Ovary (tissue), 9 donors: ENCODE data around the gene CHCHD6. TPM values are rescaled to one million over a fixed set of nuclear protein-coding genes. Genes with fewer than 3 reads are reported as not detected.

Experiments
- DNase-seq, 5 donors: peaks; one replicate each; pipeline ENCODE4 v3.0.0-alpha.2; 2019 to 2020
- H3K27ac ChIP-seq, 2 donors: fragments of 200-600 bp; one replicate each; pipeline versions ENCODE4 v1.5.1 to v1.8.0; 2019 to 2022
- H3K27me3 ChIP-seq: fragments of 200-600 bp; one replicate; pipeline ENCODE4 v1.8.0; 2022
- H3K36me3 ChIP-seq: fragments of 200-600 bp; sonication (generic); one replicate; pipeline ENCODE4 v1.5.1; 2019
- H3K4me1 ChIP-seq: one replicate; pipeline ENCODE4 v1.8.1; 2013; ENCODE audit warnings: mild to moderate bottlenecking, moderate library complexity; ENCODE audit not compliant: insufficient read depth
- H3K4me3 ChIP-seq: fragments of 200-600 bp; sonication (generic); one replicate; pipeline ENCODE4 v1.5.1; 2017
- H3K9me3 ChIP-seq, 2 donors: fragments of 200-600 bp in 1 of 2; sonication (generic) in 1 of 2; one replicate each; pipeline versions ENCODE4 v1.5.1 to v1.8.1; 2013 to 2019; ENCODE audit warnings: mild to moderate bottlenecking in 1 of 2, moderate library complexity in 1 of 2
- EP300 ChIP-seq: sonication (generic); formaldehyde crosslinking; IDR thresholded peaks from one replicate; pipeline ENCODE4 v1.6.1; 2017; ENCODE audit warnings: antibody characterized with exemption
- POLR2A ChIP-seq: fragments of 450-650 bp; IDR thresholded peaks from one replicate; pipeline ENCODE4 v1.6.1; 2017; ENCODE audit warnings: antibody characterized with exemption, mild to moderate bottlenecking, moderate library complexity
- WGBS, 3 donors: extraction: QIAGEN DNeasy Blood & Tissue Kit in 1 of 3; methylation state at CpG; one replicate each; pipeline versions ENCODE4 v1.1.5 to v1.1.7; 2013 to 2017; 5-methylcytosine and 5-hydroxymethylcytosine counted together
- intact Hi-C, 4 donors: fragments of 100-400 bp; cut with DNase I; formaldehyde crosslinking; loops; one replicate each; pipeline versions ENCODE4 v1.11.0 to v1.15.1; 2022 to 2023
- polyA plus RNA-seq, 2 donors: library from polyadenylated mRNA; stranded (reverse); fragments of 200-250 nt in 1 of 2; fragments of 350-450 nt in 1 of 2; fragmentation: Illumina TruSeq in 1 of 2; extraction: RNeasy Lipid Tissue Mini Kit (QIAGEN cat#74804) in 1 of 2; gene quantifications; one replicate each; pipeline ENCODE4 v1.2.3, GENCODE V29; 2013 to 2014
- total RNA-seq, 7 donors: library from RNA; depleted of rRNA in 2 of 7; stranded (reverse); fragments of >200 nt in 2 of 7; fragmentation: NEBNext Ultra II Directional in 3 of 7; extraction: Animal tissue kit (Norgen Biotek cat#: 25700) in 3 of 7; gene quantifications; one replicate each; pipeline versions ENCODE4 v1.1.0 to v1.2.4, GENCODE V29; 2016 to 2023
- TF ChIP-seq, protein P1 (sequence below), 3 donors: fragments of 450-650 bp in 2 of 3; fragments of 200-600 bp in 1 of 3; IDR thresholded peaks; one replicate each; pipeline versions ENCODE4 v1.5.1 to v1.8.0; 2016 to 2022; ENCODE audit warnings: antibody characterized with exemption in 3 of 3, mild to moderate bottlenecking in 1 of 3
- donor health status: DM: no; HTN: no; CAD: no; lungs with moderate emphysema.
- donor health status: DM: no; HTN: no; CAD: no.
- donor health status: Bipolar disorder and iron deficiency.
- donor health status: DM: yes; HTN: yes; CAD: no.
- donor health status: DM: no; HTN: no; CAD: no.
- donor health status: DM: yes; HTN: yes; CAD: no.

Gene CHCHD6
- total and polyA plus RNA-seq, 9 donors = 8.5 to 24.6 (median 19.5) TPM

DNA sequence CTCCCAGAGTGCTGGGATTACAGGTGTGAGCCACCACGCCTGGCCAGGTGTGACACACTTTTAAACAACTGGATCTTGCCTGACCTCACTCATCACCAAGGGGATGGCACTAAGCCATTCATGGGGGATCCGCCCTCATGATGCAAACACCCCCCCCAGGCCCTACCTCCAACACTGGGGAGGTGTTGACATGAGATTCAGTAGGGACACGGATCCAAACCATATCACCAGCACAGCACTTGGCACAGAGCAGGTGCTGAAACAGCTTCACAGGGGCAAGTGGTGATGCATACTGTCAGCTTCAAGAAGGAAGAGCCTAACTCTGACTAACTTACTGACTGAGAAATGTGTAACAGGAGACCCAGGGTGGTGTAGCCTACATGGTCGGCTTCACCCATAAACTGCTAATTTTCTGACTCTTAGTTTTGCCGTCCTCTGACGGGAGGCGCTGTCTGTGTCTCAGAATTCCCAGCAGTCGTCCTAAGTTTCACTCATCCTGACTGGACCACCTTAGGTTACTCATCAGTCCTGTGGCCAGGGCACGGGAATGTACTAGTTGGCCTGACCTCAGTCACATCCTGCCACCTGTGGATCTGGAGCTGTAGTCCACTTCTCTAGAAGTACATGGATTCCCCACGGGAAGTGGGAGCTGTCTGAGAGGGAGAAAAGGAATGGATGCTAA is 197.0 kb downstream of the CHCHD6 start:
- no peak overlapping the region for H3K4me3 ChIP-seq
- WGBS, 3 donors = 92 to 95% (median 93%) methylated on average over 10 of the region's 10 CpGs
- peaks cover 19% of the 10 kb centered on the region for H3K4me1 ChIP-seq
- no peaks in the 10 kb centered on the region for H3K36me3 ChIP-seq
- no peak for TF ChIP-seq POLR2A
- TF ChIP-seq, protein P1, sequence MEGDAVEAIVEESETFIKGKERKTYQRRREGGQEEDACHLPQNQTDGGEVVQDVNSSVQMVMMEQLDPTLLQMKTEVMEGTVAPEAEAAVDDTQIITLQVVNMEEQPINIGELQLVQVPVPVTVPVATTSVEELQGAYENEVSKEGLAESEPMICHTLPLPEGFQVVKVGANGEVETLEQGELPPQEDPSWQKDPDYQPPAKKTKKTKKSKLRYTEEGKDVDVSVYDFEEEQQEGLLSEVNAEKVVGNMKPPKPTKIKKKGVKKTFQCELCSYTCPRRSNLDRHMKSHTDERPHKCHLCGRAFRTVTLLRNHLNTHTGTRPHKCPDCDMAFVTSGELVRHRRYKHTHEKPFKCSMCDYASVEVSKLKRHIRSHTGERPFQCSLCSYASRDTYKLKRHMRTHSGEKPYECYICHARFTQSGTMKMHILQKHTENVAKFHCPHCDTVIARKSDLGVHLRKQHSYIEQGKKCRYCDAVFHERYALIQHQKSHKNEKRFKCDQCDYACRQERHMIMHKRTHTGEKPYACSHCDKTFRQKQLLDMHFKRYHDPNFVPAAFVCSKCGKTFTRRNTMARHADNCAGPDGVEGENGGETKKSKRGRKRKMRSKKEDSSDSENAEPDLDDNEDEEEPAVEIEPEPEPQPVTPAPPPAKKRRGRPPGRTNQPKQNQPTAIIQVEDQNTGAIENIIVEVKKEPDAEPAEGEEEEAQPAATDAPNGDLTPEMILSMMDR (IDR thresholded peaks at IDR 0.05) = no peak
- TF ChIP-seq EP300 = no peak
- DNase-seq = no peak
- intact Hi-C loops = no loop called here
- no peak overlapping the region for H3K27ac ChIP-seq
- no peaks in the 10 kb centered on the region for H3K27me3 ChIP-seq
- no peaks in the 10 kb centered on the region for H3K9me3 ChIP-seq

DNA sequence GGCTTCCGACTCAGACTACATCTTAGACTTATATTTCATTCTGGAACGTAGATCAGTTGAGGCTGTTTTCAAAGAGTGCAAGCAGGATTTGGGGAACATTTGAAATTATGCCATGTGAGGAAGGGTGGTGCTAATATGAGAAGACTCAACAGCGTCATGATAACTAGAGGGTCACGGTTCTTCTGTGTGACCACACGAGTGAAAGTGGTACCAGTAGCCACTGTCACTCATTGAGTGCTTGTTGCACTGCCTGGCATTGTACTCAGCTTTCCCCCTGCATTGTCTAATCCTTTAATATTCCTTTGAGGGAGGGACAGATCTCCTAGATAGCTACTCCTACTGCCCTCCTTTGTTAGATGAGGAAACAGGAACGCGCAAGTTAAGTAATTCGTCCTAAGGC is 197.6 kb downstream of the CHCHD6 start:
- 96 to 97% (median 97%) methylated on average over 8 of the region's 8 CpGs for WGBS, 3 donors
- DNase-seq = no peak
- H3K4me3 ChIP-seq = no peak overlapping the region
- H3K4me1 ChIP-seq = peaks cover 17% of the 10 kb centered on the region
- no peaks in the 10 kb centered on the region for H3K36me3 ChIP-seq
- no peaks in the 10 kb centered on the region for H3K9me3 ChIP-seq
- intact Hi-C loops = no loop called here
- TF ChIP-seq, protein P1 (IDR thresholded peaks at IDR 0.05) = no peak
- TF ChIP-seq POLR2A (no peak), EP300 (no peak)
- no peaks in the 10 kb centered on the region for H3K27me3 ChIP-seq
- H3K27ac ChIP-seq = no peak overlapping the region

DNA sequence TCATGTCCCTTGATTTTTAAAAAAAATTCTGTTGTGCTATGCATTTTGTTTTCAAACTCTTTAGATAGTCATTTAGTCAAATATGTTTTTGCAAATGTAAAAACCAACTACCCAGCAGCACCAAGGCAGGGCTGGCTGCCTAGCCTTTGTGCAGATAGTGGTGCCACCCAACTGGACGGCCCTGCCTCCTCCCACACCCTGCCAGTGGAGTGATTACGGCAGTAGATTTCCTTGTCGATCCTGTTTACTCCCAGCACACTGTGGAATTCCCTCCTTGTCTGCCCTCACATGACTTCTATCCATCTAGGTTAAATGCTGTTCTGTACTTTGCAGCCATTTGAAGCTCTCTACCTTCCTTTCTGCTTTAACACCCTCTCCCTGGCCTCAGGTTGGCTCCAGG is 199.5 kb downstream of the CHCHD6 start:
- H3K36me3 ChIP-seq = no peaks in the 10 kb centered on the region
- no peaks in the 10 kb centered on the region for H3K9me3 ChIP-seq
- WGBS, 3 donors = 63 to 67% (median 67%) methylated on average over 3 of the region's 3 CpGs
- intact Hi-C loops = no loop called here
- TF ChIP-seq POLR2A (no peak), EP300 (no peak)
- TF ChIP-seq, protein P1 (IDR thresholded peaks at IDR 0.05) = no peak
- H3K4me3 ChIP-seq = no peak overlapping the region
- H3K27ac ChIP-seq = no peak overlapping the region
- H3K27me3 ChIP-seq = no peaks in the 10 kb centered on the region
- DNase-seq = no peak
- peaks cover 3% of the 10 kb centered on the region for H3K4me1 ChIP-seq

DNA sequence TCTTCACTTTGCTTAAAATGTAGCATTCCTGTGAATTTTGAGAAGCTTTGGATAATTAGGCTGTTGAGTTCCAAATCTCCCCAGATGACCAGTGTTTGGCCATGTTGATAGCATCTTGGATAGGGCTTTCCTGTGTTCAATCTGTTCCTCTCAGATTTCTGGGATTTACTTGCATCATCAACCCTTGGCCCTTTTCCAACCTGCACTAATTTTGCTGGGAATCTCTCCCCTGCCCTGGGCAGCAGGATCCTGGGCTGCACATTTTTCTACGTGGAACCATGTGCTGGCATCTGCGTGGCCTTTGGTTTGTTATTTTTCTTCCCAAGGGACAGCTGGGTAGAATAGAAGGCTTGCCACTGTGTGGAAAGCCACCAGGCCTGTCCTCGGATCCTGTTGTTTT is 203.5 kb downstream of the CHCHD6 start:
- intact Hi-C loops = no loop called here
- H3K9me3 ChIP-seq = no peaks in the 10 kb centered on the region
- WGBS, 3 donors = 82 to 85% (median 83%) methylated on average over 3 of the region's 3 CpGs
- TF ChIP-seq, protein P1 (IDR thresholded peaks at IDR 0.05) = no peak
- TF ChIP-seq EP300 (no peak), POLR2A (no peak)
- DNase-seq = no peak
- no peak overlapping the region for H3K4me3 ChIP-seq
- H3K27ac ChIP-seq = no peak overlapping the region
- H3K36me3 ChIP-seq = no peaks in the 10 kb centered on the region
- no peaks in the 10 kb centered on the region for H3K27me3 ChIP-seq
- H3K4me1 ChIP-seq = no peaks in the 10 kb centered on the region
